ENCODE measurements around the gene C6orf118. TPM values are rescaled to one million over a fixed set of nuclear protein-coding genes. Genes with fewer than 3 reads are reported as not detected.

Gene C6orf118
- total RNA-seq (ENCODE audit: low replicate concordance) = not detected in 2 replicates

DNA sequence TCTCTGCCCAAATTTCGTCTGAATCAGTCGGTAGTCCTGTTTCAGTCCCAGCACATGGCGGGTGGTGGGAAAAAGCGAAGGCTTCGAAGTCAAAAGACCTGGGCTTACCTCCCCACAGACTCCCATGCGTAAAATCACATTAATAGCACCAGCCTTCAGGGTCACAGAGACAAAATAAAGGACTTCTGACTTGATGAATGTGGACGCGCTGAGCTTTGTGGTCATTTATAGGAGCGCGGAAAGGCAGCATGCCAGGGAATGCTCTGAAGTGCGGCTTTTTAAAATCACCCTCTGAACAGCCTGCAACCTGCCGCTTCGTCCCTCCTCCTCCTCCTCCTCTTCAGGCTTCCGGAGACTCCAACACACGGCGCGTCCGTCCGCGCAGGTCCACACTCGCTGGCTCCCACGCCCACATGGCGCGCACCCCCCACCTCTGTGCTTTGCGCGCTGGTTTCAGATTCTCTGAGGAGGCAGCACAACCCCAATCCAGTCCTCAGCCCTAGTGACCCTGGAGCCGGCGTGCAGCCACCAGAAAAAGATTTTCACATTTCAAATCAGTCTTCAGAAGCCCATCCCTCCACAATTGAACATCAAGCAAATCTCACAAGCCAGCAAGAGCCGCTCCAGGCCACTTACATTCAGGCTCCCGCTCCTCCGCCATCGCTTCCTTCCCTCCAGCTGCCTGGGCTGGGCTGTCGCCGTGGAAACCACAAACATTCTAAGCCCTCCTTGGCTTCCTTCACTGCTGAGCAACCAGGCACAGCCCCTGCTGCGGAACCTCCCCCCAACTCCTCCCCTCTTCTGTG is at the start of gene C6orf118:
TSS of gene C6orf118 (minus strand) at position 680 of the 806 bp plus-strand sequence. CDS start at position 661, 19 bp downstream.
- H3K4me3 ChIP-seq (ENCODE audit: low read depth, low read length) = peak within 1 kb of the TSS; percentile 62
- DNase-seq (ENCODE audit: low read depth) = peak; percentile 61
- TF ChIP-seq, protein P1, sequence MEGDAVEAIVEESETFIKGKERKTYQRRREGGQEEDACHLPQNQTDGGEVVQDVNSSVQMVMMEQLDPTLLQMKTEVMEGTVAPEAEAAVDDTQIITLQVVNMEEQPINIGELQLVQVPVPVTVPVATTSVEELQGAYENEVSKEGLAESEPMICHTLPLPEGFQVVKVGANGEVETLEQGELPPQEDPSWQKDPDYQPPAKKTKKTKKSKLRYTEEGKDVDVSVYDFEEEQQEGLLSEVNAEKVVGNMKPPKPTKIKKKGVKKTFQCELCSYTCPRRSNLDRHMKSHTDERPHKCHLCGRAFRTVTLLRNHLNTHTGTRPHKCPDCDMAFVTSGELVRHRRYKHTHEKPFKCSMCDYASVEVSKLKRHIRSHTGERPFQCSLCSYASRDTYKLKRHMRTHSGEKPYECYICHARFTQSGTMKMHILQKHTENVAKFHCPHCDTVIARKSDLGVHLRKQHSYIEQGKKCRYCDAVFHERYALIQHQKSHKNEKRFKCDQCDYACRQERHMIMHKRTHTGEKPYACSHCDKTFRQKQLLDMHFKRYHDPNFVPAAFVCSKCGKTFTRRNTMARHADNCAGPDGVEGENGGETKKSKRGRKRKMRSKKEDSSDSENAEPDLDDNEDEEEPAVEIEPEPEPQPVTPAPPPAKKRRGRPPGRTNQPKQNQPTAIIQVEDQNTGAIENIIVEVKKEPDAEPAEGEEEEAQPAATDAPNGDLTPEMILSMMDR (IDR thresholded peaks at IDR 0.05; ENCODE audit: insufficient read depth, low read length) = no peak

DNA sequence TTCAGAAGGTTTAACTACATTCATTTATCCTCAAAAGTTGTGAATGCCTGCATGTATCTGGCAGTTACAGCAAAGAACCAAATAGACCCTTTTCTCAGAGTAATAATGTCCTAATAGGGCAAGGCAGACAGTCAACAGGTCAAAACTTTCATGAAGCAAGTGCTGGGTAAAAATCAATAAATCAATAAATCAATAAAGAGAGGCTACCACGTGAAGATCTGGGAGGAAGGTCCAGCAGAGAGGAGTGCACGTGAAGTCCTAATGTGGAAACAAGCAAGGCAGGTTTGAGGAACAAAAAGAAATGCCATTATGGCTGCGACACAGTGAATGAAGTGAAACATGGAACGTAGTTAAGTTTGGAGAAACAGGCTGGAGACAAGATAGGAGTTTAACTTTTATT is 36.3 kb upstream of the C6orf118 start:
- H3K4me3 ChIP-seq (ENCODE audit: low read depth, low read length) = no peak overlapping the region
- DNase-seq (ENCODE audit: low read depth) = no peak
- TF ChIP-seq, protein P1 (IDR thresholded peaks at IDR 0.05; ENCODE audit: insufficient read depth, low read length) = no peak

DNA sequence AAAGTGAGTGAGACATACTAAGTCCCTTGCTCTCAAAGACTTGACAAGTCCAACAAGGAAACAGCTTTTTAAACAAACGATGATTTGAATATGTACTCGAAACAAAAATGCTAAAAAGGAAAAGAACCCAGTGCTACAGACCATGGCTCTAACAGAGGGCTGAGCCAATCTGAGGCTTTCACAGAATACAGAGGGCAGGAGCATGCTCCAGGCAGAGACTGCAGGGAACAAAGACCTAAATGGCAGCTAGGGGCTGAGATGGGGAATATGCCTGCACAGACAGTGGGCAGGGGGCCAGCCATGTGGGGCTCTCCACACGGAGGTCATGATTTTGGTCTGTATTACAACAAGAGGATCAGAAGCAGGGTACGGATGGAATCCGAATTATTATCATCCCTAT is 31.1 kb upstream of the C6orf118 start:
- DNase-seq (ENCODE audit: low read depth) = no peak
- TF ChIP-seq, protein P1 (IDR thresholded peaks at IDR 0.05; ENCODE audit: insufficient read depth, low read length) = no peak
- H3K4me3 ChIP-seq (ENCODE audit: low read depth, low read length) = no peak overlapping the region

DNA sequence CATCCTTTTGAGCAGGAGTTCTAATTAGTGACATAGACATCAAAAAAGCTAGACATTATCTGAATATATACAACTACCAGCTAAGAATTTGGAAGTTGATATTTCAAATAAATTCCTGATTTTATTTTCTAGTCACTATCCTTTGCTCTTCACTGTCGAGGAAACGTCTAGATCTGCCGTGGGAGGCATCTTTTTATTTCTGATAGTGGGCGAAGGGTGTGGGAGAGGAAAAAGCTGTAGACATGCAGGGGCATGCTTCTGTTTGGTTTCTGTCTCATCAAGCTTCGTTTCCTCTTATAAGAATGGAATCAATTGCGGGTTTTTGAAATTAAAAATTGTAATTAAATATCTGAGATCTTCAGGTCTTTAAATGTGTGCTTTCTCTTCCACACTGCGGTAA is 16.2 kb upstream of the C6orf118 start:
- TF ChIP-seq, protein P1 (IDR thresholded peaks at IDR 0.05; ENCODE audit: insufficient read depth, low read length) = no peak
- no peak overlapping the region for H3K4me3 ChIP-seq (ENCODE audit: low read depth, low read length)
- DNase-seq (ENCODE audit: low read depth) = no peak

DNA sequence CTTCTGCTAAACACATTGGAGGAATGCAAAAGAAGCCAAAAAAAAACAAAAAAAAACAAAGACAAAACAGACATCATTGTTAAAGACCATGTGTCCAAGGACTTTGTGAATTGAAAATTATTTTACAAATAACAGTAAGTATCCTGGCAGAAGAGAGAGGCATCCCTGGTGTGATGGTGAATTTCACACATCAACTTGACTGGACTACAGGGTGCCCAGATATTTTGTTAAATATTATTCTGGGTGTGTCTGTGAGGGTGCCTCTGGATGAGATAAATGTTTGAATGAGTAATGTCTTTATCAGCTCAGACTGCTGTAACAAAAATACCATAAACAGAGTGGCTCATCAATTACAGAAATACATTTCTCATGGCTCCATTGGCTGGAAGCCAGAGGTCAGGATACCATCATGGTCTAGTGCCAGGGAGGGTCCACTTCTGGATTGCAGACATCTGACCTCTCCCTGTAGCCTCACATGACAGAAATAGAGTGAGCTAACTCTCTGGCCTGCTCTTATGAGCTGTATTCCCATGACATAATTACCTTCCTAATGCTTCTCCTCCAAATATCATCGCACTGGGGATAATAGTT is 12.2 kb upstream of the C6orf118 start:
- H3K4me3 ChIP-seq (ENCODE audit: low read depth, low read length) = no peak overlapping the region
- DNase-seq (ENCODE audit: low read depth) = no peak
- TF ChIP-seq, protein P1 (IDR thresholded peaks at IDR 0.05; ENCODE audit: insufficient read depth, low read length) = no peak

DNA sequence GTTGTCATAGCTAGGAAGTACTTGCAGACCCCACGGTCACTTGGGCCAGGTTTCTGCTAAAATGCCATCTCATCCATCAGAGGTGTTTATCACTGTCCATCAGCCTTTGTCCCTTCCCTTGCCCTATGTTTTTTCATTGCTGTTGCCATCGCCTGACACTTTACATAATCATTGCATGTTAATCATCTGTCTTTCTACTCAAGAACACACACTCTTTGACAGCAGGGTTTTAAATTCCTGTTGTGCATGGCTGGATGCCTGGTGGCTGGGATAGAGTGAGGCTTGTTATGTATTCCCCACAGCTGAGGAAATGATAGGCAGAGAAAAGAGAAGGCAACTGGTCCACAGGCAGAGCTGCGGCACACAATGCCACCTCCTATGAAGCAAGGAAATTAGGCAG is 11.7 kb upstream of the C6orf118 start:
- DNase-seq (ENCODE audit: low read depth) = no peak
- H3K4me3 ChIP-seq (ENCODE audit: low read depth, low read length) = no peak overlapping the region
- TF ChIP-seq, protein P1 (IDR thresholded peaks at IDR 0.05; ENCODE audit: insufficient read depth, low read length) = no peak
